Femur (tissue), 1 donor: ENCODE results near the gene GPATCH3.
"Not testable (repeated sequence)": the region's sequence is repeated elsewhere in the genome, so short reads cannot be mapped to it uniquely, and the experiment has no call there.

Experiments
- DNase-seq: peaks from one replicate; pipeline ENCODE4 v3.0.0-alpha.2; 2017

Gene GPATCH3

DNA sequence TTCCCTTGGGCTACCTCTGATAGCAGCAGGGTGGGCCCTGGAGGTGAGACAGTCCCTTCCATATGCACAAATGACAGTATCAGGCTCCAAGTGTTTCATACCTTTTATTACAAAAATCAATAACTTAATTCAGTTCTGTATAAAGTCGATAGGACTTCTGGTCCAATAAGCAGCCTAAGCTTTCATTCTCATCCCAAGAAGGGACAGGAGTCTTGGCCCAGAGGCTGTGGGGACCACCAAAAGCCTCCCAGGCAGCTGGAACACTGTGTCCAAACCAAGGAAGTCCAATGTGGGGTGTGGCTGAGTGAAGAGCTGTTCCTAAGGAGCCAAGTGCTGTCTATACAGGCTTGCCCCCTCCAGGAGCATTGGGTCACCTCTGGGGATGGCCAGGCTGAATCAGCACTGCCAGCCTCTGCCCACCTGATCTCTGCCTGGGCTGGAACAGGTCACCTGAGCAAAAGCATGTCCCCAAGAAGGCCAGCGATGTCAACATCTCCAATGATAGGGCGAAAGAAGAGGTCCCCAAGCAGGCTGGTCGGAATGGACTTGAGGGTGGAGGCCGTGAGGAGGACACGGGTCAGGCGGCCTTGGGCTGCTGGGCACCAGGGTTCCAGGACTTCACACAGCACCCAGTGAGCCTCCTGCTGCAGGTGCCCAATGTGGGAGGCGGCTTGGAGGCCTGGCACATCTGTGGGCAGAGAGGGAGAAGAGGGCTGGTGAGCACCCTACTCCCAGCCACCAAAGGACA, 11.3 kb upstream of the GPATCH3 start:
- DNase-seq, result no peak

DNA sequence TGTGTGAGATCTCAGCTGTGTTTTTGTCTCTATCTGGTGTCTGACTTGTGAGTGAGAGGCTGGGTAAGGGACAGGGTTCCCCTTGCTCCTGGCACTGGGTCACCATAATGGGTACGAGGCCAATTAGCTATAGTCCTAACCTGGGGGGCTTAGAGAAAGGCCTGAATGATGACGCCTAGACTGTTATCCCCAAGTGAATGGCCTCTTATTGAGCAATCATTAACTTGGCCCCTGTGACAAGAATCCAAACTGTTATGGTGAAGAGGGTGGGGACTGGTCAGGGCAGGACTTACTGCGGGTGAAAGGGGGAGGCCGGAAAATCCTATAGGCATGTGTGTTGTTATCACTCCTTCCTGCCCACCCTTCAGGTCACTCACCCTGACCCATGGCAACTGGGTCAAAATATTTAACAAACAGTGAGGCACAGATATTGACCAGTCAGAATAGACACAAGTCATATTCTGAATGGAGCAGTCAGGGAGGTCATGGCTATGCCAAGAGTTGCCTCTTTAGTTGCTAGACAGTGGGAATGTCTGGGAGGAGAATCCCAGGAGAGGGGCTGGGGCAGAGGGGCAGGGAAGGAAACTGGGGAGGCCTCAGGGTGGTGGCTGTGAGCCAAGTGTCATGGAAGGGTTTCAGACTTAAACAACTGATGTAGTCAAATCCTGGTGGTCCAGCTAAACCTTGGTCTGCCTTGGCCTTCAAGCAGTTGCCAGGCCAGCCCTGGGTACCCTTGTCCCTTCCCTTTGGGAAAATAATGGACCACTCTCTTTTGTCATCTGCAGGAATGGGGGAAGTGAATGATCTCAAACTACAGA, 10.3 kb upstream of the GPATCH3 start:
- DNase-seq, result no peak

DNA sequence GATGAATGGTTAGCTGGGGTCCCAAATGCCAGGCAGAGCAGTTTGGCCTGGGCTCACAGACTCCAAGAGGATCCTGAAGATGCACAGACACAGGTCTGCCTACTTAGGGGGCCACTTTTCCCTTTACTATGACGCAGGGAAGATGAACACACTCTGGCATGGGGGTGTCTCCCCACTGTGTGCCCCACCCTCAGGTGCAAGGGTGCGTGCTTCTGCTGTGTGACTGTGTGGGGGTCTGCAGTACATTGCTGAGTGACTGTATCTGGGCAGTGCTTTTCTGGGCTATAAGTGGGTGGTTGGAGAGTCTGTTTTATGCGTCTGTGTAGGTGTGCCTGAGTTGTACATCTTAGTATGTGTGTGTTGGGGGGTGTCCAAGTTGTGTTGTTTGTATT, 9.7 kb upstream of the GPATCH3 start:
- DNase-seq, result no peak

DNA sequence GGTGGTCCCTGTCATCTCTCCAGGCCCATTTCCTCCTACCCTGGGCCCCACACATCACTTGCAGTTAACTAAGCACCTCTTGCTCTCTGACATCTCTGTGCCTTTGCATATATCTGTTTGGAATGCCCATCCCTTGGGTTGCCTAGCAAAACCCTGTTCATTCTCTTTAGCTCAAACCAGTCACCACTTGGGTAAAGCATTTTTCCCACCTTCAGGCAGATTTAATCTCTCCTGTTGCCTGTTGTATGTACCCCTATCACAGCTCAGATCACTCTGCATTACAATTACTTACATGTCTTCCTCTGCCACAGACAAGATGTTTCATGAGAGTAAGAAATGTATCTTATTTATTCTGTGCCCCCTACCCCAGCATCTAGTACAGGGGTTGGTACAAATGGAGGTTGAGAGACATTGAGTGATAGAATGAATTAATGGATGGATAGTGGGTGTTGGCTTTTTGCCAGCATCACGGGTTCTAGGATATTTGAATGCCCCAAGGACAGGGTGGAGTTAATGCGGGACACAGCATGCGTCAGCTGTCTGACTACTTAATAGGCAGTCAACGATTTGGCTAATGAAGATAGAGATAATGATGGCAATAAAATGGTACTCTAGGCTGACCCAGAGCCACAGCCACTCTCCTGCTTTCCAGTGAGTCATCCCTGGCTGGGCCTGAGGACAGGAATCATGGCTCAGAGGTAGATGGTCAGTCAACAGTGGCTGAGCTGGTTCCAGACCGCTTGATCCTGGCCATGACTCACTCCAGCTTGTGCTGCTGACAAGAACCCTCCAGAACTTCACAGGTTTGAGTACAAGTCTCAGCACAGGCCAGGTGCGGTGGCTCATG, 7.0 kb upstream of the GPATCH3 start:
- DNase-seq, result no peak

DNA sequence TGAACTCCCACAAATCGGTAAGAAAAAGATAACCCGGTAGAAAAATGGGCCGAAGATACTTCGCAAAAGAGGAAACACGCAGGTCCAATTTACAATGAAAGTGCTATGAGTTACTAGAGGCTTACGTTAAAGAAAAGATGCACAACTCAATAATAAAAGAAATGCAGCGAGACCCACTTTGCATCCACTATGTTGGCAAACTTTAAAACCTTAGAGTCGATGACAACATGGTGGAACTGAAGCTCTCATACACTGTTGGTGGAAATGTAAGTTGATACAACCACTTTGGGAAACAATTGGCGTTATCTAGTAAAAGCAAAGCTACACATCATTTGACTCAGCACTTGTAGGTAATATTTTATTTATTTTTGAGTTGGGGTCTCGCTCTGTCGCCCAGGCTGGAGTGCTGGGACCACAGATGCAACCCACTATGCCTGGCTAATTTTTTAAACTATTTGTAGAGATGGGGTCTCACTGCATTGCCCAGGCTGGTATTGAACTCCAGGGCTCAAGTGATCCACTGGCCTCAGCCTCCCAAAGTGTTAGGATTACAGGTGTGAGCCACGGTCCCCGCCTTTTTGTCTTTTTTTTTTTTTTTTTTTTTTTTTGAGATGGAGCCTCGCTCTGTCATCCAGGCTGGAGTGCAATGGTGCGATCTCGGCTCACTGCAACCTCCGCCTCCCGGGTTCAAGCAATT, 696 bp upstream of the GPATCH3 start:
- no peak for DNase-seq

DNA sequence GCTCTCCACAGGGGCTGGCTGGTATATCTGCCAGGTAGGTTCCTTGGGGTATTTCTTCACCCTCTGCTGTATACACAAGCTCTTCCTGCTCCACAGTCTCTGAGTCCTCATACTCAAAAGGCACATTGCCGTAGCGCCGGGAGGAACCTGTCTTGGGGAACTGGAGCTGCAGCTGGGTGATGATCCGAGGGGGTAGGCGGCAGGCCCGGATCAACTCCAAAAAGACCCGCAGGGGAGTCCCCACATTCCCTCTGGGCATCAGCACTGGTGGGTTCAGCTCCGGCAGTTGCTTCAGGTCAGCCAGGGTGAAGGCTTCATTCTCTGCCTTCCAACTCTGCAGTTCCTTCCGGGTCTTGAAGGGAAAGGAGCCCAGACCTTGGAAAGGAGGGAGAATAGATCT, 2.9 kb downstream of the GPATCH3 start:
- DNase-seq, result no peak

DNA sequence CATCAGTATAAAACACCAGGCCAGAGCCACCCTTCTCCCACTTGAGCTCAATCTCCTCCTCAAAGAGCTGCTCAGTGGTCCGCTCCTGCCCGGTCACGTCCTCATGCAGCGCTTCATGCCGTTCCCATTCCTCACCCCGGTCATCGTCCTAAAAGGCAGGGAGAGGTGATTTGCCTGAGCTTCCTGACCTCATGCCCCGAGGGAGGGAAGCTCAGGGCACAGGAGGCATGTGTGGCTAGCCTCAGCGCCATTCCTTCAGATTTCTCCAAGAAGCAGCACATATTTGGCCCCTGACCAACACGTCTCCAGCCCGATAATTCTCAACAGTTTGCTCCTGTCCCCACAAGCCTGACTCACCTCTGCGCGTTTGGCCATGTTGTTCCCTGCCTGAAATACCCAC, 6.0 kb downstream of the GPATCH3 start:
- DNase-seq, result no peak

DNA sequence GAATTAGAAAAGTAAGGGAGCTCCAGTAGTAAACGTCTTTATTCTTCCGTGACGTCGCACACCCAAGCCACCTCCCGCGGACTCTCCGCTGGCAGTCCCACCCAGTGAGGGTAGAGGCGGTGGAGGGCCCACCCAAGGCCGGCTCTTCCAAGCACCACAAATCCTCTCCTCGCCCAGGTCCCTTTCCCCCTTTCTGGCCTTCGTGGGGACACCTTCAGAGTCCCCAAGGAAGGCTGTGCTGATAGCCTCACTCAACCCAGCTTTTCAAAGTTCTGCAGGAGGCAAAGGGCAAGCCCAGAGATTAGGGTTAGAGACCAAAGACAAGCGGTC, 9.8 kb downstream of the GPATCH3 start:
- DNase-seq, result no peak

DNA sequence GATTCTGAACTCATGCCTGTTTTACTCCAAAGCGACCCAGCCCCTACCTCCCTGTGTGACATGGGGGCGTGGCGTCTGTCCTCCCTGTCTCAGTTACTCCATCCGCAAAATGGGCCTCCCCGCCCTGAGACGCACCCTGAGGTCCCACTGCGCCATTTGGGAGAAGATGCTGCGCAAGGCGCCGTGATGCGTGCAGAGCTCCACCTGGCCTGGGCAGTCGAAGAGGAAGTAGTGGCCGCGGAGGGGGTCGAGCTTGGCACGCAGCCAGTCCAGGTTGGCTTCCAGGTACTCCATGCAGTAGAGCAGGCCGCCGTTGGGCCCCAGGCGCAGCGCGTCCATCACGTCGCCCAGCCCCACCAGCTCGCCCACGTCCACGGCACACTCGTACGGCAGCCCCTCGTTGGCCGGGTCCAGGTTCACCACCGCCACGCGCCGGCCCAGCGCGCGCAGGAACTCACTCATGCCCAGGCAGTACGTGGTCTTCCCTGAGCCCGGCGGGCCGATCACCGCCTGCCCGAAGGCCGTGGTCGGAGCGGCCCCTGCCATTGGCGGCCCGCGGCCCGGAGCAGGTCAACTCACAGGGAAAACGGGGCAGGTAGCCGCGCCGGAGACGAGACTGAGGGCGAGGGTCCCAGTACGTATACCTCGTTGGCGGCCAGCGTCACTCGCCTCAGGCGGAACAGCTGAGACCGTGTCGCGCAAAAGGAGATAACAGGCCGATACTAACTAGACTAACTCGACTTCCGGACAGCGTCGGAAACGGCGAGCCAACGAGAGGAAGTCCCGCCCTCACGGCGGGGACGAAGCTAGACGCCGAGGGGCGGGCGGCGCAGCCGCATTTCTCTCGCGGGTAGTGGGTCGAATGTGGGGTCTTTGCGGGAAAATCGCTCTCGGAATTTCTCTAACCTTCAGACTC, 10.5 kb downstream of the GPATCH3 start, which contains the start of gene GPN2:
Gene GPN2 (minus strand): TSS at position 733 of the 916 bp plus-strand sequence. CDS start 187 bp downstream, at position 546.
- DNase-seq, result peak; percentile 90

DNA sequence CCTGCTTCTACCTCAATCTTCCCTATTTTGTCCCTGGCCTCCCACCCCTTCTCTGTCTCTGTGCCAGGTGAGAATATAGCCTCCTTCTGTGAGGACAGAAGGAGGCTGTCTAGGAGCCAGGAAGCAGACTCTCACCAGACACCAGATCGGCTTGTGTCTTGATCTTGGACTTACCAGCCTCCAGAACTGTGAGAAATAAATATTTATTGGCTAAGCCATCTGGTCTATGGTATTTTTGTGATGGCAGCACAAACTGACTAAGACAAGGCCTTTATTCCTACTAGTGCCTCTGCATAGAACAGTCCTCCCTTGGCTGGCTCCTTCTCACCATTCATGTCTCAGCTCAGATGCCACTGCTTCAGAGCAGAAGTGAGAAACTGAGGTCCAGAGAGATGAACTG, 12.0 kb downstream of the GPATCH3 start:
- no peak for DNase-seq

DNA sequence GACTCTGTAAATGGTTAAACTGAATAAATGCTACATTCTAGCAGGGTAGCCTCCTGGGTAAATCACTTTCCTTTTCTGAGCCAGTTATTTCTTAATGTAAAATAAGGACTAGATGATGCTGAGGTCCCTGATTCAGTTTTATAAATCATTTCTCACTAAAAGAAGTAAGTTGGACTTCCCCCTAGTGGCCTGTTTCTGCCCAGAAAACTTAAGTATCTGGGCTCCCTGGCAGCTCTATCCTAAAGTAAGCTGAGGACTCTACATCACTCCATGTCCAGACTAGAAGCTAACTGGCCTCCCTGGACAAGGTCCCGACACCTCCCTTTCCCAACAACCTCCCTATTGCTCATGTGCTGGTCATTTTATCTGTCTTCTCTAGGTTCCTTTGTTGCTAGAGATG, 13.1 kb downstream of the GPATCH3 start:
- no peak for DNase-seq

DNA sequence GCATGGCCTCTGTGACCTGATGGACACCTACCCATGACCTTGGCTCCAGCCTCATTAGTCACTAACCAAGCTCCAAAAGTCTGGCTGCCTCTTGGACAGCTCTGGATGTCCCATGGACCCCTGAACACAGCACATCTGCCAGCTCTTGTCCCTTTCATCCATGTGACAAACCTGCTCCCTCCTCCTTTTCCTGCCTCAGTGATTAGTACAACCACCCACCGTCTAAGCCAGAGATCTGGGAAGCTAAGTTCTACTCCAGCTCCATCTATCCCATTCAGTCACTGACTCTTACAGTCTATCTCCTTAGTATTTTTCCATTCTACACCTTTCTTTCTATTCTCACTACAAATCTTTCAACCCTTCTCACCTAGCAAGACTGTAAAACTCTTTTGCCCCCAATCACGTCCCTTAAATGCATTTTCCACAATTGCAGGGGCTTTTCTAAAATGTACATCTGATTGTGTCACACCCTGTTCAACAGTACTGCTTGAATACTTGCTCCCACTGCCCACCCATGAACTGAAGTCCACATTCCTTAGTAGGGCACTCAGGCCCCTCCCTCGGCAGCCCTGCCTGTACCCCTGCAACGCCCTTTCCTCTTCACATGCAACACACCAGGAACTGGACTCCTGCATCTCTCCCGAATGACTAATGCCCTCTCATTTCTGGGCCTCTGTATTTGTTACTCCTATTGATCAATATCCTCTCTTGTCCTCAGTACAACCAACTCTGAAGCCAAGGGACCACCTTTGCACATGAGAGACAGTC, 17.4 kb downstream of the GPATCH3 start:
- no peak for DNase-seq

DNA sequence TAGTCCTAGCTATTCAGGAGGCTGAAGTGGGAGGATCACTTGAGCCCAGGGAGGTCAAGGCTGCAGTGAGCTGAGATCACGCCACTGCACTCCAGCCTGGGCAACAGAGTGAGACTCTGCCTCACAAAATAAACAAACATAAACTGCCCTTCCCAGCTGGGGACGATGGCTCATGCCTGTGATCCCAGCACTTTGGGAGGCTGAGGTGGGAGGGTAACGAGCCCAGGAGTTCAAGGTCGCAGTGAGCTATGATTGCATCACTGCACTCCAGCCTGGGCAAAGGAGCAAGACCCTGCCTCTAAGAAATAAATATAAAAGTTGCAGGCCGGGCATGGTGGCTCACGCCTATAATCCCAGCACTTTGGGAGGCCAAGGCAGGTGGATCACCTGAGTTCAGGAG, 18.7 kb downstream of the GPATCH3 start:
- DNase-seq, result not testable (repeated sequence)

DNA sequence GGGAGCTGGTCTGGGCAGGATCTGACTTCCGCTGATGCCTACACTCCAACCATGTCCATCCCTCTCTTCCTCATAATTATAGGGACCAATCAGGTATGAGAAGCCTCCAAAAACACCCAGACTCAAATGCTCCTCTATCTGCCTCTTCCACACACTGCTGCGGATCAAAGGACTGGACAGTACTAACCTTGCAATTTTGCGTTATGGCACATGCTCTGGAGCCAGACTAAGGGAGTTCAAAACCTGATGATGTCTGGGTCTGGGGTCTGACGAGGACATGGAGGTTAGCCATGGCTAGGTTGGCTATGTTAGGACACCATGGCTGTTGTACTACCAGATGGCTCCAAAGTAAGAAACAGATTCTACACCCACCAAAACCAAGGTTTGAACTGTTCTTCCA, 20.5 kb downstream of the GPATCH3 start:
- no peak for DNase-seq

DNA sequence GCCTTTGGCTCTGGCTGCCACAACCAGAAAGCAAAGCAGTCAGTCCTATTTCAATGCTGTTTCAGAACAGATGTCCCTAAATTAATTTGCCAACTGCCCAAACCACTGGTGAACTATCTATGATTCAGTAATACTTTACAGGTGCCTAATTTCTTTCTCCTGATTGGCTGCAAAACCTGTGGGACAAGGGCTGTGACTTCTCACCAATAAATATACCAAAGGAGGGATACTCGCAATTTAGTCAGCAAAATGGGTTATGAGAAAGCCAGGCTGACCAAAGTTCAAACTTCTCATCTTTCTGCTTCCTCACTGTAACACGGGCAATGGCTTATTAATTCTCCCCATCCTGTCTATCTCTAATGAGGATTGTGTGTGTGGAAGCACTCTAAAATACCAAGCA, 22.9 kb downstream of the GPATCH3 start:
- no peak for DNase-seq

DNA sequence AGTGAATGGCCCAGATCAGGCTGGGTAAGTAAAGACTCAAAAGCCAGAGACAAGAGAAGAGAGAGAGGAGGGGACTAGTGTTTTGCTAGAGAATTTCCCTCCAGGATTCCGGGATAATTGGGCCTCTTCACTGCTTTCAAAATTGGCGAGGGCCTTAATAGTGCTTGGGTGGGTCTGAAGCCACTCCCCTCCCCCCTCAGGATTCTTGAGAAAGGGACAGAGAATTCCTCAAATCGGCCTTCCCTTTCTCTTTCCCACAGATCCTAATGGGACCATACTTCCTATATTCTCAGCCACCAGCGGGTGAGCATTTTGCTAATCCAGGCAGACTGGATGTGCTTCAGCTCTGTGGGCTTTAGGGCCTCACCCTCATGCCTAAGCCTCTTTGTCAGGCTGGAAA, 25.4 kb downstream of the GPATCH3 start:
- no peak for DNase-seq

DNA sequence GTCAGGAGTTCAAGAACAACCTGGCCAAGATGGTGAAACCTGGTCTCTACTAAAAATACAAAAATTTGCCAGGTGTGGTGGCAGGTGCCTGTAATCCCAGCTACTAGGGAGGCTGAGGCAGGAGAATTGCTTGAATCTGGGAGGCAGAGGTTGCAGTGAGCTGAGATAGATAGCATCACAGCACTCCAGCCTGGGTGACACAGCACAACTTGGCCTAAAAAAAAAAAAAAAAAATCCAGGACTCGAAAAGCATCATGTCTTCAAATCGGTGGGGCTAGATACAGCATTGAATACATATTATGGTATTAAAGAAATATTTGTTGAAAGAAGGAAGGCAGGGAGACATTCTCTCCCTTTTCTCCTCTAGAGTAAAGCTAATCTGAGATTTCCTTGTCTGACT, 27.2 kb downstream of the GPATCH3 start:
- not testable (repeated sequence) for DNase-seq

DNA sequence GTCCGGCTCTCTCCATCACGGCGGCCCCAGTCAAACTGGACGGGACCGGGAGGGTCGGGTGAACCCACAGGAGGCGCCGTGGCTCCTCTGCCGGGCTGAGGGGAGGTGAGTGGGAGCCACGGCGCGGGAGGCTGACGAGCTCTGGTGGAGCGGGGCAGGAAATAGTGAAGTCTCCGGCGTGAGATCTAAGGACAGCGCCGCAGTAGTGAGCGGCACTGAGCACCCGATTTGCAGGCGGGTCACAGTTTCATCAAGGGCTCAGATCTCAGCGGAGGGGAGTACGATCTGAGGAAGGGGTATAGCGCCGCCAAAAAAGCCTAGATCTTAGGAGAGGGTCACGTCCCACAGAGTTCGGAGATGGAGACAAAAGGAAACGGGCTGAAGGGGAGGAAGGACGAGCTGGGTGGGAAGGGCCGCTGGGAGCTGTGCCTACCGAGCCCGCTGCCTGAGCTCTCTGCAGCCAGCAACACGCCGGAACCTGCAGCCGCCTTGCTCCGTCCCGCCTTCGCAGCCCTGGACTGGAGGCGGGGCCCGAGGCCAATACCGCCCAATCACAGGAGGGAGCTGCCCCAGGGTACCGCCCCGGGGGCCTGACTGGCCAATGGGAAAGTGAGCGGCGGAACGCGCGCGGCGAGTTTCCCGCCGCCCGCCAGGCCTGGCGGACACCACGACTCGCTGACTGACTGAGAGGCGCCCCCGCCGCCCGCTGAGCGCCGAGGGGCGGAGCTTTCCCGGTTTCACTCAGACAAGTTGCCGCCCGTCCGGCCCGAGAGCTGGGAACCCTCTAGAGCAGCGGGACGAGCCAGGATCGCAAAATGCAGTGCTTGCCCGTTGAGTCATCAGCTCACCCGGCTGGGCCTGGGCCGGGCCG, 35.4 kb downstream of the GPATCH3 start:
- DNase-seq, result peak; percentile 99

DNA sequence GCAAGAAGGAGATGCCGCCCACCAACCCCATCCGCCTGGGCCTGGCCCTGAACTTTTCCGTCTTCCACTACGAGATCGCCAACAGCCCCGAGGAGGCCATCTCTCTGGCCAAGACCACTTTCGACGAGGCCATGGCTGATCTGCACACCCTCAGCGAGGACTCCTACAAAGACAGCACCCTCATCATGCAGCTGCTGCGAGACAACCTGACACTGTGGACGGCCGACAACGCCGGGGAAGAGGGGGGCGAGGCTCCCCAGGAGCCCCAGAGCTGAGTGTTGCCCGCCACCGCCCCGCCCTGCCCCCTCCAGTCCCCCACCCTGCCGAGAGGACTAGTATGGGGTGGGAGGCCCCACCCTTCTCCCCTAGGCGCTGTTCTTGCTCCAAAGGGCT, 36.6 kb downstream of the GPATCH3 start:
- no peak for DNase-seq
